K562 (cell line): Measurements from ENCODE around the gene KCNG1. TPM values are rescaled to one million over a fixed set of nuclear protein-coding genes. Genes with fewer than 3 reads are reported as not detected.

Experiments used
- HIVEP1 ChIP-seq: fragments of 250-450 bp; sonication (Bioruptor Pico); IDR thresholded peaks from 2 replicates; pipeline ENCODE4 v1.4.0; 2020; ENCODE audit warnings: mild to moderate bottlenecking
- MTA3 ChIP-seq: fragments of 450-650 bp; formaldehyde crosslinking; IDR thresholded peaks from 2 replicates; pipeline ENCODE4 v1.6.1; 2017; ENCODE audit warnings: mild to moderate bottlenecking, borderline replicate concordance
- RBM14 ChIP-seq: fragments of 200-400 bp; formaldehyde crosslinking; IDR thresholded peaks from 2 replicates; pipeline ENCODE4 v1.6.1; 2018; ENCODE audit warnings: low read depth, mild to moderate bottlenecking, low read length, moderate library complexity, borderline replicate concordance; ENCODE audit not compliant: insufficient read depth
- STAT5B ChIP-seq: fragments of 250-450 bp; sonication (Bioruptor Pico); IDR thresholded peaks from 2 replicates; pipeline ENCODE4 v1.8.0; 2021; ENCODE audit warnings: mild to moderate bottlenecking, inconsistent platforms
- polyA plus RNA-seq, 8 experiments: library from polyadenylated mRNA; depleted of rRNA in 4 of 8; stranded (reverse) in 5 of 8; unstranded in 3 of 8; fragments of >200 nt; fragmentation: Nextera tagmentation in 2 of 8; fragmentation: Illumina TruSeq in 1 of 8; extraction: Ambion mirVana in 2 of 8; extraction: Trizol in 1 of 8; gene quantifications; 2 replicates each; pipeline versions ENCODE4 v1.2.1 to v1.2.3, GENCODE V29; 2011 to 2014; ENCODE audit warnings: inconsistent platforms in 1 of 8, missing spikeins in 1 of 8
- total RNA-seq, 7 experiments: library from RNA; depleted of rRNA in 6 of 7; stranded (reverse); fragments of >200 nt in 6 of 7; fragmentation: Illumina TruSeq in 2 of 7; extraction: Trizol in 2 of 7; gene quantifications; 2 replicates each; pipeline versions ENCODE4 v1.2.1 to v1.2.3, GENCODE V29; 2011 to 2021; ENCODE audit warnings: low replicate concordance in 1 of 7
- TF ChIP-seq, protein P1 (sequence below): sonication (generic); formaldehyde crosslinking; IDR thresholded peaks from 2 replicates; pipeline ENCODE4 v1.8.0; 2022; ENCODE audit warnings: missing genetic modification reagents, mild to moderate bottlenecking, borderline replicate concordance
- TF ChIP-seq, protein P2 (sequence below): fragments of 250-450 bp; sonication (Bioruptor Pico); IDR thresholded peaks from 2 replicates; pipeline ENCODE4 v1.4.0; 2020; ENCODE audit warnings: mild to moderate bottlenecking
- TF ChIP-seq, protein P3 (sequence below): fragments of 250-450 bp; sonication (Bioruptor Pico); IDR thresholded peaks from 2 replicates; pipeline ENCODE4 v1.5.1; 2021; ENCODE audit warnings: mild to moderate bottlenecking
- TF ChIP-seq, protein P4 (sequence below): fragments of 200-800 bp; sonication (Bioruptor generic); IDR thresholded peaks from 2 replicates; pipeline ENCODE4 v1.6.1; 2016; ENCODE audit warnings: missing genetic modification characterization, missing compliant biosample characterization

The KCNG1 gene
- total and polyA plus RNA-seq, 9 of the 15 experiments (the other 6 are each of a cell fraction or from before 2014, with no cell fraction given), result 0.06 to 1.5 (median 0.22) TPM; not detected in 2

DNA sequence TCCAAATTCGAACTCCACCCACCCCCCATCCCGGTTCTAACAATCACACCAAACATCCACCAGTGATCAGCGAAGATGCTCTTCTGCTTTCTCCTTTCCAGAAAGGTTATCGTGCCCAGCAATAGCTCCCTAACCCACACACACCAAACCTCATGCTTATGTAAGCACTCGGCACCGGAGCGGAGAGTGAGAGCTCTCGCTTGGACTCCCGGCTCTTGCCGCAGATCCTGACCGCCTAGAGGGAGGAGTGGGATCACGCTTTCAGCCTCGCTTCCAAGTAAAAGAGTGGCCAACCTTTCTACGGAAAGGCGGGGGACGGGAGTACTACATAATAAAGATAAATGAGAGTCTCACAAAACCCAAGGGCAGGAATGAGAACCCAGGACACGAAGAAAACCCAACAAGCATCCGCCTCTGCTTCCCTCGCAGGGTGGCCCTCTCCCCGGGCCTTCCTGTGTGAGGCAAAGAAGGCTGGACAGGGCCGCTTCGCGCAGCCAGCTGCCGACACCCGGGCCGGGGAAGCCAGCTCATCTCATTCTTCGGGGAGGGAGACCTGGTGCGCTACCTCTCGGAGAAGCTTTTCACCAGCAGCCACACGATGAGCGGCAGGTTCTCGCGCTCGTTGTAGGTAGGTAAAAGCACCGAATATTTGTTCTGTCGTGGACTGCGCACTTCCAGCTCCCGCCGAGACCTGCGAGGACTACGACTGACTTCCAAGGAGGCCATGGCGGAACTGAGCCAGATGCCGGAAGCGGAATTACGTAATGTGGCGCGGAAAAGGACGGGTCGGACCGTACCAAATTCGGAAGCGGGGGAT, 64.9 kb downstream of the KCNG1 start, which contains the start of gene DPM1 (continued):
- TF ChIP-seq, protein P1, sequence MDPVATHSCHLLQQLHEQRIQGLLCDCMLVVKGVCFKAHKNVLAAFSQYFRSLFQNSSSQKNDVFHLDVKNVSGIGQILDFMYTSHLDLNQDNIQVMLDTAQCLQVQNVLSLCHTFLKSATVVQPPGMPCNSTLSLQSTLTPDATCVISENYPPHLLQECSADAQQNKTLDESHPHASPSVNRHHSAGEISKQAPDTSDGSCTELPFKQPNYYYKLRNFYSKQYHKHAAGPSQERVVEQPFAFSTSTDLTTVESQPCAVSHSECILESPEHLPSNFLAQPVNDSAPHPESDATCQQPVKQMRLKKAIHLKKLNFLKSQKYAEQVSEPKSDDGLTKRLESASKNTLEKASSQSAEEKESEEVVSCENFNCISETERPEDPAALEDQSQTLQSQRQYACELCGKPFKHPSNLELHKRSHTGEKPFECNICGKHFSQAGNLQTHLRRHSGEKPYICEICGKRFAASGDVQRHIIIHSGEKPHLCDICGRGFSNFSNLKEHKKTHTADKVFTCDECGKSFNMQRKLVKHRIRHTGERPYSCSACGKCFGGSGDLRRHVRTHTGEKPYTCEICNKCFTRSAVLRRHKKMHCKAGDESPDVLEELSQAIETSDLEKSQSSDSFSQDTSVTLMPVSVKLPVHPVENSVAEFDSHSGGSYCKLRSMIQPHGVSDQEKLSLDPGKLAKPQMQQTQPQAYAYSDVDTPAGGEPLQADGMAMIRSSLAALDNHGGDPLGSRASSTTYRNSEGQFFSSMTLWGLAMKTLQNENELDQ (CRISPR knock-in tag), result peak; percentile 64; the same call in 1 of the 2 replicates
- TF ChIP-seq, protein P2, sequence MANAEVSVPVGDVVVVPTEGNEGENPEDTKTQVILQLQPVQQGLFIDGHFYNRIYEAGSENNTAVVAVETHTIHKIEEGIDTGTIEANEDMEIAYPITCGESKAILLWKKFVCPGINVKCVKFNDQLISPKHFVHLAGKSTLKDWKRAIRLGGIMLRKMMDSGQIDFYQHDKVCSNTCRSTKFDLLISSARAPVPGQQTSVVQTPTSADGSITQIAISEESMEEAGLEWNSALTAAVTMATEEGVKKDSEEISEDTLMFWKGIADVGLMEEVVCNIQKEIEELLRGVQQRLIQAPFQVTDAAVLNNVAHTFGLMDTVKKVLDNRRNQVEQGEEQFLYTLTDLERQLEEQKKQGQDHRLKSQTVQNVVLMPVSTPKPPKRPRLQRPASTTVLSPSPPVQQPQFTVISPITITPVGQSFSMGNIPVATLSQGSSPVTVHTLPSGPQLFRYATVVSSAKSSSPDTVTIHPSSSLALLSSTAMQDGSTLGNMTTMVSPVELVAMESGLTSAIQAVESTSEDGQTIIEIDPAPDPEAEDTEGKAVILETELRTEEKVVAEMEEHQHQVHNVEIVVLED, result no peak
- TF ChIP-seq STAT5B (CRISPR knock-in tag), result no peak
- TF ChIP-seq, protein P3, sequence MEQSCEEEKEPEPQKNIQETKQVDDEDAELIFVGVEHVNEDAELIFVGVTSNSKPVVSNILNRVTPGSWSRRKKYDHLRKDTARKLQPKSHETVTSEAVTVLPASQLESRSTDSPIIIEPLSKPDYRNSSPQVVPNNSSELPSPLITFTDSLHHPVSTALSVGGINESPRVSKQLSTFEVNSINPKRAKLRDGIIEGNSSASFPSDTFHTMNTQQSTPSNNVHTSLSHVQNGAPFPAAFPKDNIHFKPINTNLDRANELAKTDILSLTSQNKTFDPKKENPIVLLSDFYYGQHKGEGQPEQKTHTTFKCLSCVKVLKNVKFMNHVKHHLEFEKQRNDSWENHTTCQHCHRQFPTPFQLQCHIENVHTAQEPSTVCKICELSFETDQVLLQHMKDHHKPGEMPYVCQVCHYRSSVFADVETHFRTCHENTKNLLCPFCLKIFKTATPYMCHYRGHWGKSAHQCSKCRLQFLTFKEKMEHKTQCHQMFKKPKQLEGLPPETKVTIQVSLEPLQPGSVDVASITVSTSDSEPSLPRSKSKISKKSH, result no peak
- TF ChIP-seq, protein P4, sequence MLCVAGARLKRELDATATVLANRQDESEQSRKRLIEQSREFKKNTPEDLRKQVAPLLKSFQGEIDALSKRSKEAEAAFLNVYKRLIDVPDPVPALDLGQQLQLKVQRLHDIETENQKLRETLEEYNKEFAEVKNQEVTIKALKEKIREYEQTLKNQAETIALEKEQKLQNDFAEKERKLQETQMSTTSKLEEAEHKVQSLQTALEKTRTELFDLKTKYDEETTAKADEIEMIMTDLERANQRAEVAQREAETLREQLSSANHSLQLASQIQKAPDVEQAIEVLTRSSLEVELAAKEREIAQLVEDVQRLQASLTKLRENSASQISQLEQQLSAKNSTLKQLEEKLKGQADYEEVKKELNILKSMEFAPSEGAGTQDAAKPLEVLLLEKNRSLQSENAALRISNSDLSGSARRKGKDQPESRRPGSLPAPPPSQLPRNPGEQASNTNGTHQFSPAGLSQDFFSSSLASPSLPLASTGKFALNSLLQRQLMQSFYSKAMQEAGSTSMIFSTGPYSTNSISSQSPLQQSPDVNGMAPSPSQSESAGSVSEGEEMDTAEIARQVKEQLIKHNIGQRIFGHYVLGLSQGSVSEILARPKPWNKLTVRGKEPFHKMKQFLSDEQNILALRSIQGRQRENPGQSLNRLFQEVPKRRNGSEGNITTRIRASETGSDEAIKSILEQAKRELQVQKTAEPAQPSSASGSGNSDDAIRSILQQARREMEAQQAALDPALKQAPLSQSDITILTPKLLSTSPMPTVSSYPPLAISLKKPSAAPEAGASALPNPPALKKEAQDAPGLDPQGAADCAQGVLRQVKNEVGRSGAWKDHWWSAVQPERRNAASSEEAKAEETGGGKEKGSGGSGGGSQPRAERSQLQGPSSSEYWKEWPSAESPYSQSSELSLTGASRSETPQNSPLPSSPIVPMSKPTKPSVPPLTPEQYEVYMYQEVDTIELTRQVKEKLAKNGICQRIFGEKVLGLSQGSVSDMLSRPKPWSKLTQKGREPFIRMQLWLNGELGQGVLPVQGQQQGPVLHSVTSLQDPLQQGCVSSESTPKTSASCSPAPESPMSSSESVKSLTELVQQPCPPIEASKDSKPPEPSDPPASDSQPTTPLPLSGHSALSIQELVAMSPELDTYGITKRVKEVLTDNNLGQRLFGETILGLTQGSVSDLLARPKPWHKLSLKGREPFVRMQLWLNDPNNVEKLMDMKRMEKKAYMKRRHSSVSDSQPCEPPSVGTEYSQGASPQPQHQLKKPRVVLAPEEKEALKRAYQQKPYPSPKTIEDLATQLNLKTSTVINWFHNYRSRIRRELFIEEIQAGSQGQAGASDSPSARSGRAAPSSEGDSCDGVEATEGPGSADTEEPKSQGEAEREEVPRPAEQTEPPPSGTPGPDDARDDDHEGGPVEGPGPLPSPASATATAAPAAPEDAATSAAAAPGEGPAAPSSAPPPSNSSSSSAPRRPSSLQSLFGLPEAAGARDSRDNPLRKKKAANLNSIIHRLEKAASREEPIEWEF (CRISPR knock-in tag), result no peak
- TF ChIP-seq MTA3, result peak; percentile 67; the same call in 1 of the 2 replicates
- TF ChIP-seq RBM14, result no peak
- no peak for TF ChIP-seq HIVEP1 (CRISPR knock-in tag)
